ENCODE results near the gene TCEA3.

Gene TCEA3

DNA sequence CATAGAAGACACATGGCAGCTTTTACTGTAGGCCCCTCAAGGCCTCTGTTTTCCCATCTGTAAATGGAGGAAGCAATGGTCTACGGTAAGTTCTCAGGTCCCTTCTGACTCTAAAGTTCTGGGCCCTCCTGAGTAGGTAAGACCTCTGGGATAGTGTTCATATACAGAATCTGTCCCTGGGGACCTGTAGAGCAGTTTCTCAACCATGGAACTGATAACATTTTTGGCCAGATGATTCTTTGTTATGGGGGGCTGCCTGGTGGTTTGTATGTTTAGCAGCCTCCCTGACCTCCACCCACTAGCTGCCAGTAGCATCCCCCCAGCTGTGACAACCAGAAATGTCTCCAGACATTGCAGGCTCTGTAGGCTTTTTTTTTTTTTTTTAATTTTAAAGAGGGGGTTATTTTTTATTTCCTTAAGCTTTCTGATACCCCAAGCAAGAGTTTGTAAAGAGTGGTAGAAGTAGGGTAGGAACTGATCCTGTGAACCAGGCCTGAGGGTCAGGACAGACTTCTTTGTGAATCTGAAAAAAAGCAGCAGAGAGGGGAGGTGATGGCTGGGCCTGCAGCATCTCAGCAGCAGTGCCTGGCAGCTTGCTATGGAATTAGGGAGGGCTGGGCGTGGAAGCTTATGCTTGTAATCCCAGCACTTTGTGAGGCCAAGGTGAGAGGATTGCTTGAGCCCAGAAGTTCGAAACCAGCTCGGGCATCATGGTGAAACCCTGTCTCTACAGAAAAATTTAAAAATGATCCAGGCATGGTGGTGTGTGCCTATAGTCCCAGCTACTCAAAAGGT lies 20.2 kb upstream of the TCEA3 start:
- no peak for DNase-seq

DNA sequence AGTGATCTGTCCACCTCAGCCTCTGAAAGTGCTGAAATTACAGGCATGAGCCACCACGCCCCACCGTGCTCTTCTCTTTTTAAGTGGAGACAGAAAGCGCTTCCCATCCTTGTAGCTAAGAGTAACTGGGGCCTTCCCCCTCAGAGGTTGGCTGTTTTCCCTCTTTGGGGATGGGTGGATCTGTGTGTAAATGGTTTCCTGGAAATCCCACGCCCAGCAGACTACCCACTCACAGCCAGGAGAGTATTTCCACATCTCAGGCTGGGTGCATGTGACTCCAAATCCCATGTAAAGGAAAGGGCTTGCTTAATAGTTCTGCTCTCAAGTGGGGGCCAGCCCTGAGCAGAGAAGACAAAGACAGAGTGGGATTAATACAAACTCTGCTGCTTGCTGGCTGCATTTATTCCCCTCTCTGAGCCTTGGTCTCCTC lies 19.6 kb upstream of the TCEA3 start:
- no peak for DNase-seq

DNA sequence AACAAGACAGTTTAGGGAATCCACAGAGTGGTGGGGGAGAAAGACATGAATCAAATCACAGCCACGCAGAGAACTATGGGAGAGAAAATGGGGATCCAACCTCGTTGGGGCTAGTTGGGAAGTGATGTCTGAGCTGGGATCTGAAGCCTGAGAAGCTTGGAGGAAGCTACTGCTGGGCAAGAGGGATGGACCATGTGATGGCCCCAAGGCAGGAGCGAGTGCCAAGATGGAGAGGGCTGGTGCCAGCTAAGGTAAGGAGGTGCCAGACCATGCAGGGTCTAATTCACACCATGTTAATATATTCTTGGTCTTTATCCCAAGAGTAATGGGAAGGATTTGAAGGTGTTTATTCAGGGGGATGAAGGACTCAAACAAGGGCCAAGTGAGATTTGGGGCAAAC lies 18.2 kb upstream of the TCEA3 start:
- no peak for DNase-seq

DNA sequence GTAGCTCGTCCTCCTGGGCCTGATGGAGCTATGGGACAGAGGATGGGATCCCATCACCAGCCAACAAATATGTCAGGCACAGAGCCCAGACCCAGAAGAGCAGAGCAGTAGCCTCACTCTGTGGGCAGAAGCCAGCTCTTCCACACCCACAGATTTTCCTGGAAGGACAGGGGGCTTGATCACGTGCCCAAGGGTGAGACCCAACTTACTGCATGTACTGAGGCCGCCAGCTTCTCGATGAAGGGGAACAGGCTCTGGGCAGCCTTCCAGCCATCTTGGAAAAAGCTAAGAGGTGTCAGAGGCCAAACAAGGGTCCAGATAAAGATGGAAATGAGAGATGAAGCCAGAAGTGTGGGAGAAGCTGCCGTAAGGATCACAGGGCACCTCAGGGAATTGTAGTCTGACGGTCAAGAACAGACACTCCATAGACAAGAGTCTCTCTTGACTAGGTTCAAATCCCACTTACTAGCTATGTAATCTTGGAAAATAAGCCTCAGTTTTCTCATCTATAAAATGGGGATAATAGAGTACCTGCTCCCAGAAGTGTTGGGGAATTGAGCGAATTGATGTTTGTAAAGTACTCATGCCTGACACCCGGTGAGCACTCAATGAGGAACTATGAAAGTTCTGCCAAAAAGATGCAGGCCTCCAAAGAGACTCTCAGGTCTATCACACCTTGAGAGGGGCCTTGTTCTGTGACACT lies 17.0 kb upstream of the TCEA3 start:
- DNase-seq: no peak

DNA sequence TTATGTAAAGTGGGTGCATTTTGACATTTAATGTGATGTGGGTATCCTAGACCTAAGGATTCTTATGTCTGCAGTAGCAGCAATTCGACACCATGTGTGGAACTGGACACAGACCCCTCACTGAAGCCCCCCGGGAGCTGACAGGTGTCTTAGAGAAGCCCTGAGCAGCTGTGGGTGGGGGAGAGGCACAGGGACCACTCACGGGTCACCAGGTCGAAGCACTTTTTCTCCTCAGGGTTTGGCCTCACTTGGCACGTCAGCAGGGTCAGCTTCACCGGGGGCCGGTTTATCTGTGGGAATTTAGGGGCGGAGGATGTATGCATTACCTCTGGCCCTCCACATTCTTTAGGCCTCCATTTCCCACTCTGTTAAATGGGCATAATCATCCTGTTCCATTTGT lies 14.0 kb upstream of the TCEA3 start:
- no peak for DNase-seq

DNA sequence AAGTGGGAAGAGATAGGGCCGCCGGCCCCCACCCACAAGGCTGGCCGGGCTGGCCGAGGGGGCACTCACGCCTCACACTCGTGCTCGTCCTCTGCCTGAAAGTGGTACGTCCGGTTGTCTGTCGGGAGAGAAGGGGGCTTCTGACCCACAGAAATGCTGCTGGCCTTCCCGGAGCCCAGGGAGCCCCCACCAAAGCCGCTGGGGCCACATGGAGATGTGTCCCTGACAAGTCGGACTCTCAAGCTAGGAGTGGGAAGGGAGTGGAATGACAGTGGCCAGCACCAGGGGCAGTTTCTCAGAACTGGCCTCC lies 12.8 kb upstream of the TCEA3 start:
- no peak for DNase-seq

DNA sequence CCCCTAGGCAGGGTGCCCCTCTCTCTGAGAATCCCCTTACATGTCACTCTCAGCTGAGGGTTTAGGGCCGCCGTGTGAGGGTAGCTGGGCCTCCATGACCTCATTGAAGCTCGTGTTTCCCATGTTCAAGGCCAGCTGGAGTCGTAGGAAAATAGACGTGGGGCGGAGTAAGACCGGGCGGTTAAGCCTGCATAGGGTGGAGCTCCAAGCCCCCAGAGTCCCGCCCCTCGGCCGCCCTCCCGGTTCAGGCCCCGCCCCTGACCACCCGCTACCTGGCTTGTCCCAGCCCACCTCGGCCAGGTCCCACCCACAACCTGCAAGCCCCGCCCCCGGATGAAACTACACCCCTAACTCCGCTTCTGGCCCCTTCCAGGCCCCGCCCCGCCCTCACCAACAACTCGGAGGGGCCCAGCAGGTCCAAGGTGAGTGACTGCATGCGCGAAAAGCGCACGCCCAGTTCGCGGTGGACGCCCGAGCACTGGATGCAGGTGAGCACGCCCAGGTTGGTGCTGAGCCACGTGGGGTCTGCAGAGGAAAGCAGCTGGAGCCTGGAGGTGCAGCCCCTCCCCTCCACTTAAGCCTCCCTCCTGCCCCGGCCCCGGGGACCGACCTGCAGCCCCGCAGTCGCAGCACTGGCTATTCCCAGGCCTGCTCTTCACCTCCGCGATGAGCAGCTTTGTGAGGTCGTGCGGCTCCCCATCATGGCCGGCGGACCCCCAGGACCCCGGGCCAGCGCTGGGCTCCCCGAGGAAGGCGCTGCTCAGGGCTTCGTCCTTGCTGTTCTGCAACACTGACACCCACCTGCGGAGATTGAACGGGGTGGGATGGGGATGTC lies 12.2 kb upstream of the TCEA3 start:
- peak; percentile 23 for DNase-seq

DNA sequence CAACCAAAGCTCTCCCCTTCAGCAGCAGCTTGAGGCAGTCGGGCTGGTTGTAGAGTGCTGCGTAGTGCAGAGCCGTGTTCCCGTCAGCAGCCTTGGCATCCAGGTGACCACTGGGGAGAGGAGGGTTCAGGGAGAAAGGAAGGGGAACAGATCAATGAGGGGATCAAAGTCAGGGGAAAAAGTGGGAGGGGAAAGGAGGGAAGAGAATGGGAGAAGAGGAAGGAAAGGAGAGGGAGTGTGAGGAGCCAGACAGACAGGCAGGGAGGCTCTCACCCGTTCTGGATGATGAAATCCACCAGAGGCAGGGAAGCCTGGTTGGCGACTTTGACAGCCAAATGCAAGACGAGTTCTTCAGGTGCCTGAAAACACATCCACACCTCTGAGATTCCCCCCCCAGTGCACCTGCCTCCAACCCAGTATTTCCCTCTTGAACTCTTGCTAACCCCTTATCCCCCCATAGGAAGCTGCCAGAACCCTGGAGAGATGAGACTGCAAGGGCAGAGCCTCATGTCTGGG lies 9.8 kb upstream of the TCEA3 start:
- no peak for DNase-seq

DNA sequence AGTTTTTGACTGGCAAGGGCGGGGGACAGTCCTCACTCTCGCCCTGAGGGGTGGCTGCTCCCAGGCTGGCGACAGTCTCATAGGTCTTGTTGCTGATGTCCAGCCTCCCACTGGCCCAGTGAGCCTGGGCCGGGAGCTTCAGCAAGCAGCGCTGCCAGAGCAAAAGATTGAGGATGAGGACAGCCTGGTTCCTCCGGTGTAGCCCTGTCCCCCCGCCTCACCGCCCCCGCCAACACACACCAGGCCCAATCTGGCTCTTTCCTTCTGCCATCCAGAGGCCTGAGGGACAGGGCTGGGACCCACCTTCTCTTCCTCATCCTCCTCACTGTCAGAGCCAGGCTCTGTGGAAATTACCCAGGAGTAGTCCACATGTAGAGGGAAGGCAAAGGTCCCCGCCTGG lies 8.6 kb upstream of the TCEA3 start:
- no peak for DNase-seq

DNA sequence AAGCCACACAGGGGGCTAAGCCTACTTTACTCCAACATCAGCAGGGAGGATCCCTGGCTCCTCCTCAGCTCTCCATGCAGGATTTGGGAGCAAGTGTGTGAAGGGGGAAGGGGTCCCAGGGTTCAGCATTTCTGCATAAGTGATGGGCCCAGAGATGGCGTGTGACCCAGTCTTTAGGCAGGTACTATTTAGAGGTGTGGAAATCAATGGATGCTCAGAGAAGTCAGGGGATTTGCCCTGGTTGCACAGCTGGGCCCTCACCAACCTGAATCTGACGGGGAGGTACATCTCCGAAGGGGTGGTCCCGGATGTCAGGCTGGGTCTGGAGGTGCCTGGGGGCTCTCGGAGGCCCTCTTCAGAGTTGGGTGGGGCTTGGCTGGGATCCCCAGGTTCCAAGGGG lies 6.9 kb upstream of the TCEA3 start:
- DNase-seq: no peak

DNA sequence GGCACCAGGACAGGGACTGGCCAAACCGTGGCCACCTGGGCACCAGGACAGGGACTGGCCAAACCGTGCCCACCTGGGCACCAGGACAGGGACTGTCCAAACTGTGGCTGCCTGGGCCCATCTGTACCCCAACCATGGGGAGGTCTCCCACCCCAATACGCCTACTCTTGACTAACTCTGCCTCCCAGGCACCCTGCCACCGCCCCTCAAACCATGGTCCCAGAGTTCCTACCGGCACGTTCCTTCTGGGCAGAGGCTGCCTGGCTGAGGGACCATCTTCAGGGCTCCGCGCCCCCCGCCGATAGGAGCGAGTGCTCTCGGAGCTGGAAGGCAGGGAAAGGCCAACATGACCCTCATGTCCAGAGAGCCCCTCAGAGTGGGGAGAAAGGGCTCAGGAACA lies 6.3 kb upstream of the TCEA3 start:
- no peak for DNase-seq

DNA sequence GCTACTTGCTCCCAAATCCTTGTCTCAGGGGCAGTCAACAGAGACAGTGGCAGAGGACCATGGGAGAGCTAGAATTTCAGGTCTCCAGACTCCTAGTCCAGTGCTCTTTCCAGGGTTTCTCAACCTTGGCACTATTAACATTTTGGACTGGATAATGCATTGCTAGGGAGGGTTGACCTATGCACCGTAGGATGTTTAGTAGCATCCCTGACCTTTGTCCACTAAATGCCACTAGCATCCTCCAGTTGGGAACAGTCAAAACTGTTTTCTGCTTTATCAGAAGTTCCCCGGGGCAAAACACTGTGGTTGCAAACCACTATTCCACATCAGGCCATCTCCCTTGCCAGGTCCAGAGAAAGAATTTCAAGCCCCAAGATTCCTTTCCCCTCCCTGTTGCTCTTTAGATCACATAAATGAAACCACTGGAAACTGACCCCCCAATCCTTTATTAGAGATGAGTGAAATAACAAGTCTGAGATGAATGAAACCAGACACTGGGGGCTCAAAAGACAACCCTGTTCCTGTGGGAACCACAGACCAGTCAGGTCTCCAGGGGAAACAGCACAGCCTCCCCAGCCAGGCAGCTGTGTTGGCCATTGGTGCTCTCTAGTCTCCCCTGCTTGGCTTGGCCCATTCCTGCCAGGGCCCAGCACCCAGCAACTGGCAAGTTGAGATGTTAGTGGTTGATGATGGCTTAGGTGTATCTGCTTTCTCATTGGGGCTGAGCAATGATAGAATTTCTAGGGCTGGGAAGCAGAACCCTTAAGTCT lies 3.8 kb upstream of the TCEA3 start:
- no peak for DNase-seq

DNA sequence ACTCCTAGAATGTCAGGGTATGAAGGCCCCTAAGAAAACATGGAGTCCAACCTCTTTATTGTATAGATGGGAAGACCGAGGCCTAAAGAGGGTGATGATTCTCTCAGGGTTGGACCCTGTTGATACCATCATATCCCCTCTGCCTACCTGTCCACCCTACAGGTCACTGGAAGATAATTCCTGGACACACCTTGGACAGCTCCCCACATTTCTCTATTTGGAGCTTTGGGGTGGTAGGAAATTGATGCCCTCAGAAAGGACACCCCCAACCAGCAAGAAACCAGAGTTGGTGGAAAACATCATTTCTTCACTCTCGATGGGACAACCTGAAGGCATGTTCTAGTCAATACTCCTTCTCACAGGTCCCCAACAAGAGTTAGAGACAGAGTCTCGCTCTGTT lies 3.0 kb upstream of the TCEA3 start:
- no peak for DNase-seq

DNA sequence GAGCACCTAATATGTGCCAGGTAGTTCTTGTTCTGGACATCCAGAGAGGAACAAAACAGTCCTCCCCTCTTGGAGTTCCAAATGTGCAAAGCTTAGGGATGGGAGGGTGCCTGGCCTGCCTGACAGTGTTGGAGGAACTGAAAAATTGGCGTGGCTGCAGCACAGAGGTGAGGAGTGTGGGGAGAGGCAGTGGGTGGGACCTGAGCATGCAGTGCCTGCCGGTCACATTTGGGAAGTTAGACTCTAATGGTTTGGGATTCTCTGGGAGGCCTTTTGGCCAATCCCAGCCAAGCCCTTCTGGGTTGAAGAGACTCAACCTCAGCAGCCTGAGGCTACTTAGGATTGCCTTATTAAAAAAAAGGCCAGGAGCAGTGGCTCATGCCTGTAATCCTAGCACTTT lies 2.3 kb upstream of the TCEA3 start:
- no peak for DNase-seq

DNA sequence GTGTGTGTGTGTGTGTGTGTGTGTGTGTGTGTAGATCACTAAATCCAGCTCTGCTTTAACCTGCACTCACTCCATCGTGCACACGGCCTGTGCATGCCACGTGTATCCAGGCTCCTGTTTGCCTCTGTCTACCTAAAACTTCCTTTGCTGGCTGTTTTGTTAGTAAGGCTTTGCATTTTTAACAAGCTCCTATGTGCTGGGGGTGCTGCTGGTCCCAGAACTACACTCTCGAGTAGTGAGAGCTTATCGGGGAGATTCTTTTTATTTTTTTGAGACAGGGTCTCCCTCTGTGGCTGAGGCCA lies 596 bp upstream of the TCEA3 start:
- no peak for DNase-seq

DNA sequence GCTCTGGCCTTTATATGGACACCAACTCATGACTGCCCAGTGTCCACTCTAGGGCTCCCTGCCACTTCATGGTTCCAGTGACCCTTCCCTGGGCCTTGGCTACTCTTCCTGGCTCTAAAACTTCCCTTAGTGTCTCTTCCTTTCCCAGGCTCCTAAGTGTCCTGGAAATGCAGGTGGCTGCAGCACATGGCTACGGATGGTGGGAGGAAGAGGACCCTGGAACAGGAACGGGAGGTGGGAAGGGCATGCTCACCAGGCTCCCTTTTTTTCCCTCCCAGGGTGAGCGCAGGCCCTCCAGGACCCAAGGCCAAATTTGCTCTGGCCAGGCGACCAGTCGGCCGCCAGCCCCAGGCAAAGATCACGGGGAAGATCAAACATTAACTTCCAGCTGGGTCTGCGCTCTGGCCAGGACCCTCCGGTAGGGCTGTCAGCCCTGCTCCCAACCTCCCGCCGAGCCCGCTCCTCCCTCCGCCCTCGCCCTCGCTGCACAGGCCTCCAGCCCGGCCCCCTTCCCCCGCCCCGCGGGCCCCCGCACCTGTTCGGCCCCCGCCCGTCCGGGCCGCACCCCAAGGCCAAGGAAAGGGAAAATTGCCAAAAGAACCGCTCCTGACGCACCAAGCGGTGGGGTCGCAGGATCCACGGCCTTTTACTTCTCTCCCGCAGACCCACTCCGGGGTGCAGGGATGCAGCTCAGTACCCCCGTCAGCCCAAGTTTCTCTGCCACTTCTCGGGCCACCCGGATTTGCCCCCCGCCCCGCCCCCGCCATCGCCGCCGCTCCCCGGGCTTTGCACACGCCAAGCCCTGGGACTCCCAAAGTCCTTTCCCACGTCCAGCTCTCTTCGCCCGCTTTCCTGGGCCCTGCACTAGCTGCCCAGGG lies 894 bp downstream of the TCEA3 start:
- DNase-seq: no peak

DNA sequence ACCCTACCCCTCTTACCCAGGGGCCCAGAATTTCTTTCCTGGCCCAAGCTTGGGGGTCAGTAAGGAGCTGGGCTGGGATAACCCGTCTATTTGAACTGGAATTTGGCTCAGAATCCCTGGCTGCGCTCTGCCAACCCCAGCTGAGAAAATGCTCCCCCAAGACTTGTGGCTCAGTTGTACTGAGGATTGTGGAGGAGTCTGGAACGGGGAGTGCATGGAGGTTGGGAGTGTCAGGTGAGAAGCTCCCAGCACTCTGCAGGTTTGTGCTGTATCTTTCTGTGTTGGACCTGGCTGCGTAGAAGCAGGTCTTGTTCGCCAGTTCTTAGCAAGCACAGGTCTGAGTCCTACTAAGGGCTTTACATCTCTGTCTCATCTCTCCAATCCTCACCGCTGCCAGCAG lies 1.6 kb downstream of the TCEA3 start:
- DNase-seq: no peak

DNA sequence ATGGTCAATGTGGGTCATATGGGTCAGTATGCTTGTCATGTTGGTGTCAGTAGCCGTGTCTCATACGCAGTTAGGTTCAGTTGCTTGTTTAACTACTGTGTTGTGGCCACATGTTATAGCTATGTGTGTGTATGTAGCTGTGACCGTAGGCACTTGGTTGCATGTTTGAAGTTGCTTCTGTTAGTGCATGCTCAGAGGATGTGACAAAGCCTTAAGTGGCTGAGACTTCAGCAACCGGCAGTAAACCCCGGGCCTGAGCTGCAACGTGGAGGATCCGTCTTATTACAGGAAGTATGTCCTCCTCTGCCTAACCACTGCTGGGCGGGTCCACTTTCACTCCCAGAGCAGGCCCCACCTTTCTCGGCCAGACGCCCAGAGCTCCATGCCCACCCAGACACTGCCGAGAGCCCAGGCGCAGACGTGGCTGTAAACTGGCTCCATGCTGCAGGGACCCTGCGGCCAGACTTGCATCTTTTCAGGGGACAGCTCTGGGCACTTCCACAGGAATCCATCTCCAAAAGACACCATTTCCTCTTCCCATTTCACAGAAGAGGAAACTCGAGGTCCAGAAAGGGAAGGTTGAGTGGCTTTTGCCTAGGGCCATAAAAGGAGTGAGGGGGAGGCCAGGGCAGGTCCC lies 2.2 kb downstream of the TCEA3 start:
- no peak for DNase-seq

DNA sequence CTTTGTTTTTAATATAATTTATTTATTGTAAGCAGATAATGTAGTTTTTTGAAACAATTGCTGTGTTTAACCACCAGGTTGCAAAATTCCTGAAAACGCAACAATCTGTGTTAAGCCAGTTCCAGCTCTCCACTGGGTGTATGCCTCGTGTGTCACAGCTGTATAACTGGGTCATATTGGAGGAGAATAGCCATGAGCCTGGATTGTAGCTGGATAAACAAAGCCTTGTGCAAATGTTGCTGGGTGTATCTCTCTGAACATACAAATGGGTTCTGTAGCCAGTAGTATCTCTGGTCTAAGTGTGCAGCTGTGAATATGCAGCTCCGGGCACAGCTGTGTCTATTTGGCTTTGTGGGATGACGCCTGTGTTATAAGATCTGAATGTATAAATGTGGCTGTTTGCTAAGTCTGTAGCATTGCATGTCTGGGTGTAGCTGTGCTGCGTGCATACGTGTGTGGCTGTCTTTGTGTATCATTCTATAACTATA lies 2.8 kb downstream of the TCEA3 start:
- DNase-seq: no peak

DNA sequence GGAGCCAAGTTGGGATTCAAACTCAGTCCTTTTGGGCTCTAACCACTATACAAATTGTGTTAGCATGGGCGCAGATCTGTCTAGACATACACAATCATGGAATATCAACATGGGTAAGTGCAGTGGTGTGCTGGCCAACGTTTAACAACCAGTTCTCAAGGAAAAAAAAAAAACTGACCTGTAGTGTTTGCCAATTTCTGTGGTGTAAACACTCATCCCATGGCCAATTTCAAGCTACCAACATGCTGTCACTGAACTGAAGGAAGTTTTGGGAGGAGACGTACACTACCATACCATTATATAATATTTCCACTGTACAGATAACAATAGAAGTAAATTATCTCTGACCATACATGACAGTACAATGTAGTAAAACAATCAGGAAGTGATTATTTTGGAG lies 3.2 kb downstream of the TCEA3 start:
- no peak for DNase-seq

DNA sequence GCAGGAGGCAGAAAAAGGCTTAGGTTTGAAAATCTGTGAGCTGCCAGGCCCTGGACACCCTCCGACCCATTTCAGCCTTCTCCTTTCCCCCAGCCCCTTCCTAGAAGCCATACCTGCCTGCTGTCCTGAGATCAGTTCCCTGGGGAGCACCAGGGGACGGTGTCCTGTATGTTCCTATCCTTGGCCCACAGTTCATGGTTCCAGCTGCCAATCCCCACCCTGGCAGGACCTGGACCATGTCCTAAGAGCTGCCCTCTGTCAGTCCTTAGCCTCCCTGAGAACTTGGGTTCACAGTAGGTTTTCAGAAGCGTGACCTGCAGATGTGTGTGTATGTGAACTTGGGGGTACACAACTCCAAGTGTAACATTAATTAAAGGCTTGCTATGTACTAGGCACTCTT lies 3.8 kb downstream of the TCEA3 start:
- DNase-seq: no peak

DNA sequence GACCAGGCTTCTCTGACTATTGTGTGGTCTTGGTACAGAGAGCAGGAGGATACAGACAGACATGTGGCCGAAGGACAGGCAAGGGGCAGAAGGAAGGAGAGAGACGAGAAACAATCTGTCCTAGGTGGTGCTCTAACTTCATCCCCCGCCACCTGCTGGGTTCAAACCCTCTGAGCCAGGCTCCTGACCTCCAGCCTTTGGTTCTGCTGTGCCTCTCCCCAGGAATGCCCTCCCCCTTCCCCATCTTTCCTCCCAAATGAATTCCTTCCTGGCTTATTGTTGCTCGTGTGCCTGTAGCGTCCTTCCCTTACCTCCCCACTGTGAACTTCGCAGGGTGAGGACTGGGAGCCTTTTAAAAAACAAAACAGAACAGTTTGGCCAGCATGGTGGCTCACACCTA lies 5.4 kb downstream of the TCEA3 start:
- no peak for DNase-seq
